AG08395 (cell line): Measurements from ENCODE around the gene CDKN2A.

Experiments
- DNase-seq: peaks from one replicate; pipeline ENCODE4 v3.0.0; 2012; ENCODE audit warnings: mixed read lengths, low spot score

CDKN2A gene

DNA sequence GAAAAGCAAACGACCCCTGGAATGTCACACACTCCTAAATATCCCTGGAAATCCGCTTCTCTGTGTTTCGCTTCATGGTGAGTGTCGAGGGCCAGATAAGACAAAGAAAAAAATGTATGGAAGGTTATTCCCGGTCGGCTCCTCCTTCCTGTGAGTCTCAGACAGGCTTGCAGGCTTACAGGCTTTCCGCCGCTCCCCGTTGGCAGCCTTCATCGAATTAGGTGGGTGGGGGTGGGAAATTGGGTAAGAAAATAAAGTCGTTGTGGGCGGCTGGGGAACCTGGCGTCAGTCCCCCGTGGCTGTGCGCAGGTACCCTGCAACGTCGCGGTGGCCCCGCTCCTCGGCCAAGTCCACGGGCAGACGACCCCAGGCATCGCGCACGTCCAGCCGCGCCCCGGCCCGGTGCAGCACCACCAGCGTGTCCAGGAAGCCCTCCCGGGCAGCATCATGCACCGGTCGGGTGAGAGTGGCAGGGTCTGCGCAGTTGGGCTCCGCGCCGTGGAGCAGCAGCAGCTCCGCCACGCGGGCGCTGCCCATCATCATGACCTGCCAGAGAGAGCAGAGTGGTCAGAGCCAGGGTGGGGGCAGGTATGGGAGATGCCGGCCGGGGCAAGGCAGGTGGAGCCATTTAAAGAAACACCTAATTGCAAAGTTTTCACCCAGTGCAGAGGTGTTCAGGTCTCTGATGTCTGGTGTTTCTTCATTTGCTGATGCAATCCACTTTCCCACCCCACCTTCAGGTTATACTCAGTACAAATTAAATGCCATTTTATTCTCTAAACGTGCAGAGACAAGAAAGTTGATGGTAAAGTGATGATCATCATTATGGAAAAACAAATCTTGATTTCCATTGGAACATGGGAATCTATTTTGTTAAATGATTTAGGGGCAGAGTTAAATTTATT is 11.8 kb upstream of the CDKN2A start:
- DNase-seq = no peak

DNA sequence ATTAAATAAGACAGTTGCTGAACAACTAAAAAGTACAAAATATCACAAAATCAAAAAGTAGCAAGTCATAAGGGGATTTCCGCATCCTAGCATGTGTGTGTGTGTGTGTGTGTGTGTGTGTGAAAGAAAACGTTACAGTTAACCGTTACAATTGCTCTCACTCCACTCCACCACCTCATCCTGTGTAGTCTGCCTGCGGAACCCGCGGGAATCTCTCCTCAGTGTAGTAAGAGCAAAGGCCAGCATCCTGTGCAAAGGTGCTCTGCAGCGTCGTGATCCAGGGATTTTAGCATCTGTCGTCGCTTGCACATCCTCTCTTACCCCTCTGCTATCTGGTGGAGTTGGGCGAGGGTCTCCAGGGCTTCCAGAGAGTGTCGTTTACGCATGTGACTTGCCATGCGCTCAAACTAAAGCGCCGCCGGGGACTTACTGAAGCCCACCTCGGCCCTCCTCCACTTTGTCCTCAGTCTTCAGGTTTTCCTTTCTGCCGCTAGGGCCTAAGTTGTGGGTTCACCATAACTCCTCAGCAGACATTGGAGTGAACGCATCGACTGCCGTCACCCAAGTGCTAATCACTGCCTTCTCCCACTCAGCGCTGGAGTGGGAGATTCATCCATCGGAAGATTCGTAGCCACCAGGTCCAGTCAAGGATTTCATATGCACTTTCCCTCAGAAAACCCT is 11.0 kb upstream of the CDKN2A start:
- no peak for DNase-seq

DNA sequence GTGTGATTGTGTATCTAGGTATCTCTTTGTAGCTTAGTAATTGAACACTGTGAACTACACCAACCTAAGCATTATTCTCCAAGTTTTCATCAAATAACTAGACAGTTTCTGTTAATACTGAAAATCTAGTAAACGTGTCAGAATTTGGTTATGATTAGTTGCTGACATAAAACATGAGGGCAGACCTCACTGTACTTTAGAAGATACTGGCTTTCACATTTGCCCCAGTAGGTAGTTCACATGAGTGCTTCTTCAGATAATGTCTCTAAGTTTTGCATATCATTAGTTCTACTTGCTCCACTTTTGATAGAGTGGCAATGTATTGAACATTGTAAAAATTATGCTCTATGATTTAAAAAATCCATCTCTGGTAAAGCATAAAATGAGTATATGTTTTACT is 7.8 kb upstream of the CDKN2A start:
- DNase-seq = no peak

DNA sequence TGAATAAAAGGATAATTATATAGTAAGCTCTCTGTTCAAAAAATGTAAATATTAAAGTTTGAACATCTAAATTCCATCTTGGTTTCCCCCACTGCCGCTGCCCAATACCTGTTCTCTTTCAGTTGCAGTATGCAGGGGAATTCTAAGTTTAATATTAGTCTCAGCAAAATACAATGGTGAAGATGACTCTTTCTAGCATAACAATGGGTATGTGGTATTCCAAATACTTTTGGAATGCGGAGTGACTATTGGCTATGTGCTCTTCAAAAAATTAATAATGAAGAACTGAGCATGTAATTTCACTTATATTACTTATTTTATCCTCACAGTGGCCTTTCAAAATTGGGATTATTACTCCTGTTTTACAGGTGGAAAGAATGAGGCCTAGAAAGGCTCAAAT is 3.8 kb upstream of the CDKN2A start:
- no peak for DNase-seq

DNA sequence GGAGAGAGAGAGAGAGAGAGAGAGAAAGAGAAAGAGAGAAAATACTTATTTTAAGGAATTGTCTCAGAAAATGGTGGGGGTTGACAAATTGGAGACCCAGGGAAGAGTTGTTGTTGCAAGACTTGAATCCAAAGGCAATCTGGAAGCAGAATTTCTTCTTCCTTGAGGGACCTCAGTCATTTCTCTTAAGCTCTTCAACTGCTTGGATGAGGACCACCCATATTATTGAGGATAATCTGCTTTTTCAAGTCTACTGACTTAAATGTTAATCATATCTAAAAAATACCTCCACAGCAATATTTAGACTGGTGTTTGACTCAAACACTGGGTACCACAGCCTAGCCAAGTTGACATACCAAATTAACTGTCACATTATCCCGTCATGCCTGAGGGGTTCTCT is 3.3 kb upstream of the CDKN2A start:
- DNase-seq = no peak

DNA sequence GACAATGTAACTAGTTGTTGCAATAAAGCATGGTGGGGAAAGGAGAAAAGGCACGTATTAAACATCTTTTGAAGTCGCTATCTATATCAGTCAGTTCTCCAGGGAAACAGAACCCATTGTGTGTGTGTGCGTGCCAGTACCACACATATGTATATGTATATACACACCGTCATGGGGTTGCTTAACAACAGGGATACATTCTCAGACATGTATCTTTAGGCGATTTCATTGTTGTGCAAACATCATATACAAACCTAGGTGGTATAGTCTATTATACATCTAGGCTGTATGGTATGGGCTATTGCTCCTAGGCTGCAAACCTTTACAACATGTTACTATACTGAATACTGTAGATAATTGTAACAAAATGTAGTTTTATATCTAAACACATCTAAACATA is 2.7 kb upstream of the CDKN2A start:
- no peak for DNase-seq

DNA sequence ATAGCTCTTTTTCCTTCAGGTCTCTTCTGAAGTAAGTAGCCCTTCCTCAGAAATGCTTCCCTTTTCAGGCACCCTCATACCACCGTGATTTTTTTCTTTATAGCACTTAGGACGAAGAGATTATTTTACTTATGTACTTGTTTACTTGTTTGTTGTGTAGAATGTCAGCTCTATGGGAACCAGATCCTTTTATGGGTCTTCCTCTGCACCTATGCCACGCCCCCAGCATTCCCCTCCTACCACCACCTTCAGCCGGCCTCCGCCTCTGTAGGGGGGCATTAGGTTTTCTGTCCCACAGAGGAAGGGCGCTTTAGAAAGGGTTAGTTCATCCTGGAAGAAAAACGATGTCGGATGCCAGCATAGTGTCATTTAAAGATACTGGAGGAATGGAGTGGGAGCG is 2.2 kb upstream of the CDKN2A start:
- no peak for DNase-seq

DNA sequence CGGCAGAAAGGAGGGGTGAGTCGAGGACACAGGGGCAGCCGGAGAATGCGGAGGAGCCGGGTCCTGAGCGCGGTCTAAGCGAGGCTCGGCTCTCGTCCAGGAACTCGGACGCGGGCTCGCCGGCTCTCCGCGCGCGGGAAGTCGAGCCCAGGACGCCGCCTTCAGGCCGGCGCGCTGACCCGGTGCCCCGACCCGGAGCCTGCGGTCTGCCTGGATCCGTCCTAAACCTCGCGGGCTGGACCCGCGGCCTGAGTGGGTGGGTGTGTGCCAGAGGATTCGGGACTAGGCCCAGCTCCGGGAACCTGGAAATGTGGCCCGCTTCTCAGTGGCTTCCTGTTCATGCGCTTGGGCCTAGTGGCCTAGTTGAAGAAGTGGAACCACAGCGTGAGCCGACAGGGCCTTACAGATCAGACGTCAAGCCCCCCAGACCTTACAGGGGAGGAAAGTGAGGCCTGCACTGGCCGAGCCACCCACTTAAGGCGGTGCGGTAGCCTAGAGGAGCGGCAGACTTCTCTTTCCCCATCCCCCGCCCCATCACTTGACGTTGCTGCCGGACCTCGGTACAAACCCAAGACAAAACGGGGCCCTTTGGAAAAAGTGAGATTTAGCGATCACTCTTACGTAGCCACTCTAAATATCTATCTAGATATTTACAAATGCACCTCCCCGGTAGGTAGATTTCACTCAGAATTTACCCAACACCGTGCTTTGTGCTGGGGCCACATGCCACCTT is 1.6 kb upstream of the CDKN2A start:
- DNase-seq = peak; percentile 38

DNA sequence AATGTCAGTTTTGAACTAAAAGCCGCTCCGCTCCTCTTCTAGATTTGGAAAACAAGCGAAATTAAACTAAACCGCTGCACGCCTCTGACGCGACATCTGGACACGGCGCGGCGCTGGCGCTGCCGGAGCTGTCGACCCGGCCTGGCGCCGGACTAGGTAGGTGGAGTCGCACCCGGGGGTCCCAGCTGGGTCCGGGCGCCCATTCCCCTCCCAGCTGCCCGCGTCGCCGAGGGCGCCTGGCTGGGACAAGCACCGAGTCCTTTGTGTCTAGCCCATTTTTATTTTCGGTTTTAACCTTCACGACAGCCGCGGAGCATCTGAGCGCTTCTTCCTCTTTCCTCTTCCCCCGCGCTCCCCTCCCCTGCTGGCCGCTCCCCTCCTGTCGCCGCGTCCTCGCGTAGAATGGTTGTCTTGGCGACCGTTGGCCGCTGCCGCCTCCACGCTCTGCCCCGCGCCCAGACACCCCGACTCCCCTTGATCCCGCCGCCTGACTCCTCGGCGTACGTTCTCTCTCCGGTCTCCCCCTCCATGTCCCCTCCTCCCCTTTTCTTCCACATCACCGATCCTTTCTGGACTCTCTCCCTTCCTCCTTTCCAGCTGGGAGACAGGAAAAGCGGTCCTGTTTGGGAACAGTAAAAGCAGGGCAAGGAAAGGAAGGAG is 944 bp upstream of the CDKN2A start:
- peak; percentile 55 for DNase-seq

DNA sequence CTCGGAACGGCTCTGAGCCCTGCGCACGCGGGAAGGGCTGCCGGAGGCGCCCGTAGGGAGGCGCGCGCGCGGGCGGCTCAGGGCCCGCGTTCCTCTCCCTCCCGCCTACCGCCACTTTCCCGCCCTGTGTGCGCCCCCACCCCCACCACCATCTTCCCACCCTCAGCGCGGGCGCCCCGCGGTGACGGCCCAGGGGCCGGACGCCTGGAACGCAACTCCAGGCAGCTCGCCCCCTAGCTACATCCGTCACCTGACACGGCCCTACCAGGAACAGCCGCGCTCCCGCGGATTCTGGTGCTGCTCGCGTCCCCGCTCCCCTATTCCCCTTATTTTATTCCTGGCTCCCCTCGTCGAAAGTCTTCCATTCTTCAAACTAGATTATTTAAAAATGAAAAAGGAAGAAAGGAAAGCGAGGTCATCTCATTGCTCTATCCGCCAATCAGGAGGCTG is 389 bp upstream of the CDKN2A start, which contains the start of gene CDKN2B-AS1:
TSS of gene CDKN2B-AS1 (plus strand) at position 236 of the 450 bp plus-strand sequence.
- DNase-seq = peak; percentile 48

DNA sequence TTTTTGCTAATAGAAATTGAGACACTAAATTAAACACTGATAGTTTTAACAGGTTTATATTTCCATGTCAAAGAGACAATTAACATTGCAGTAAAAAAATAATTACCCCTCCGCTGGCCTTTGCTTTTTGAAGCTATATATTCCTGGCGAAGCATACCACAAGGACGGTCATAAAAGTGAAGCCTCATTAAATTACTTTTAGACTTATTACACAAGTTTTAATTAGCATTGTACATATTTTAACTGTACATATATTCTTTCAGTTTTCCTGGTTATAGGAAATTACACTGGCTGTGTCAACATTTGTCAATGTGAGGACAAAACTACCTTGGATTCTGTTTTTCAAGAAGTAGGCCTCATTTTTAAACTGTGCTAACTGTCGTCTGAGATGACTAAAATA is 1.2 kb downstream of the CDKN2A start:
- DNase-seq = no peak

DNA sequence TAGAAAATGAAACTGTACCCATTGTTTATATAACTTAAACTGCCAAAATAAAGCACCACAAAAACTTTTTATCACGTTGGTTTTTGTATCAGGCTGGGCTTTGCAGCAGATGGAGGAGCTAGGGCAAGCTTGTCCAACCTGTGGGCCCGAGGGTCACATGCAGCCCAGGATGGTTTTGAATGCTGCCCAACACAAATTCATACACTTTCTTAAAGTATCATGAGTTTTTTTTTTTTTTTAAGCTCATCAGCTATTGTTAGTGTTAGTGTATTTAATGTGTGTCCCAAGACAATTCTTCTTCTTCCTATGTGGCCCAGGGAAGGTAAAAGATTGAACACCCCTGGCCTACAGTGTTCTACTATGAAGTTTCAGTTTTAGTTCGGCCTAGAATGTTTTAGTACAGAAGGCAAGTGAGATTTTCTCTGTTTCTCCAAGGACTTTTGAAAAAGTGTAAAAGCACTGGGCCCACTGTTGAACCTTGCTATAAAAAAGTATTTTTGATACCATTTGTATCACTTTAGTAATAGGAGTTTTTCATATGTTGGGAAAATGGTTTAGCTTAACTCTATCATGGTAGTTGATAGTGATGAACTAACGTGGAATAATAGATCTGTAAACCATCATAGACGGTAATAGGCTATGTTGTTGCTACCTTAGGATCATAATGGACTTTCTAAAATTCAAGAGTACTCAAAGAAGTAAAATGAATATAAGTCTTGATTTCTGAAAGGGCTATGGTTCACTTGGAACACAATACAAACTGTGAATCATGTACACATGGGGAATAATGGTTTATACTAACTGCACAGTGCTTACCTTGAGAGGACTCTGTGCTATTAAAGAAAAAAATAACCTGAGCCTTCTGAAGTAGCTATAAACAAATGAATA is 2.9 kb downstream of the CDKN2A start:
- DNase-seq = no peak

DNA sequence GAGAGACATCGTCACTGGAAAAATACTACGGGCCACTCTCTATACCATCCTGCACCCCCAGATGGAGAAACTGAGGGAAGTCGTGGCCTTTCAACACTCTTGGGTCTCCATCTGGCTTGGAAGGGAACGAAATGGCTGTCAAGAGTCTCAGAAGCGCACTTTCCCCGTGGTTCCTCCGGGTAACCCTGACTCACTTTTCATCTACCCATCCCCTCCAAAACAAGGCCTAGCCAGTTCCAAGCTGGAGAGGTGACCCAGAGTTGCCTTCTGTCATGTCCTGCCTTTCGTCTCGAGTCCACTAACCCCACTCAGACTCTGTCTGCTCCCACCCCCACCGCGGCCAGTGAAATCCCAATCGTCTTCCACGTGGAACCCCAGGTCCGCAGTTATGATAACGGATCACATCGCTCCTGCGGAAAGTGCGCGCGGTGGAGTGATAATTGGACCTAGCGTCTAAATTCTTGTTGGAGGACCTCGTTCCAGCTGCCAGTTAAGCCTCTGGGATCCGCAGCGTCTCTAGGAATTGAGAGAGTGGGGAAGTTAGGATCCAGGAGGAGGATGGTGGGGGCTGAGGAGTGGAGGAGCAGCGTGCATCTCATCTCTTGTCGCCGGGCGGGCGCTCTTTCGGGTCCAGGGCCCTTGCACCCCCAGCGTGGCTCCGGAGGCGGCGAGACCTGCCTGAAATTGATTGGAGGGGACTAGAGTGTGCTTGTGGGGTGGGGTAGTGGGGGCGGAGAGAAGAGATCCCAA is 4.6 kb downstream of the CDKN2A start:
- DNase-seq = no peak

DNA sequence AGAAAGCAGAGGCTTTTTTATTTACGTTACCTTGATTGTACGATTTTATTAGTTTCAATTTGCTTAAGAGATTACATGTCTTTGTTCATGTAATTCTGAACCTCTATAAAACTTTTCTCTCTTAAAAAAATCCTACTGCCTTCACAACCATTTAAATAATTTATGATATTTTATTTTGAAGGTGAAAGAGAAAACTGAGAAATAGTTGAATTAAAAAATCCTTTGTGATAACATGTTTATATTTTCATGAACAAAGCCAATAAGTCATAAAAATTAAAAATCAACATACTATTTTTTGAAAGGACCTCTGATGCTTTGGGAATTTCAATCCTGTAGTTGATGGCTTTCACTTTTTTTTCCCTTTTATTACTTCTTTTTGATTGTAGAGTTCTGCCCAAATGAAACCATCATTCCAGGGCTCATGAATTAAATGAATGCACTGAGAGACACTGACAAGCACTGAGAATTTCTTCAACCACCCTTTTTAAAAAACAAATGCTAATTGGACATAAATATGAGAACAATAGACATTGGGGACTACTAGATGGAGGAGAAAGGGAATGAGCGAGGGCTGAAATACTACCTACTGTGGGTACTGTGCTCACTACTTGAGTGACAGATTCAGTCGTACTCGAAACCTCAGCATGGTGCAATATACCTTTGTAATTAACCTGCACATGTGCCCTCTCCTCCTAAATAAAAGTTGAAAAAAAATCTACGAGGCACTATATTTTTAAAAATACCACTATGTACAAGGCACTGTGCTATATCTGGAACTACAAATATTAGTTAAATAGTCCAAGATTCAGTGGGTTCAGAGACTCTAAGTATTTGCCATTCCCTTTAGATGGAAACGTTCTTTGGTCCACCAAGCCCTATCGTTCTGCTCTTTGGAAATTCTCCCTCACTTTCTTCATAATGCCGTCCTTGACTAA is 5.9 kb downstream of the CDKN2A start:
- no peak for DNase-seq

DNA sequence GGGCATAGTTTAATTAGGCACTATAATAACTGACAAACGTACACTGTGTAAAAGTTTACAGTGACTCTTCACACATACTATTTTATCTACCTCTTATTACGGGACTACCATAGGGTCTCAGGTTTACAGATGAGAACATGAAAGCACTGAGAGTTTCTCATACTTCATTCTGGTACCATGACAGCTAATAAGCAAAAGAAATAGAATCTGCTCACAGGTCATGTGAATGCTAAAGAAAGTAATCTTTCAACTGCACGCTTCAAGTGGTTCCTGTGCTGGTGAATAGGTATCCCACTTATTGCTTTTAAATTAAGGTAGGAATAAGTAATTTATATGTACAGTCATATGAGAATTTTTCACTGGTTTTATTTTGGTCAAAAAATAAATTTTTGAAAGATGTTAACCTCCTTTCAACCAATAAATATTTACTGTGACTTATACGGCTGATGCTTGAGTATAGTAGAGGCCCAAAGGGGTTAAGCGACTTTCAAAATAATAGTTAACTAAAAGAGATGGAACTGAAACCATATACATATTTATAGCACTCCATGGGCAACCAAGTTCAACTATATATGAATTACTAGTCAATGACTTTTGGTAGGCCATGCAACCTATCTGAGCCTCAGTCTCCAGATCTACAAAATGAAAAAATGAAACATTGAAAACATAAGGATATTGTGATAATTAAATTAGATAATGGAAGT is 8.1 kb downstream of the CDKN2A start:
- DNase-seq = no peak

DNA sequence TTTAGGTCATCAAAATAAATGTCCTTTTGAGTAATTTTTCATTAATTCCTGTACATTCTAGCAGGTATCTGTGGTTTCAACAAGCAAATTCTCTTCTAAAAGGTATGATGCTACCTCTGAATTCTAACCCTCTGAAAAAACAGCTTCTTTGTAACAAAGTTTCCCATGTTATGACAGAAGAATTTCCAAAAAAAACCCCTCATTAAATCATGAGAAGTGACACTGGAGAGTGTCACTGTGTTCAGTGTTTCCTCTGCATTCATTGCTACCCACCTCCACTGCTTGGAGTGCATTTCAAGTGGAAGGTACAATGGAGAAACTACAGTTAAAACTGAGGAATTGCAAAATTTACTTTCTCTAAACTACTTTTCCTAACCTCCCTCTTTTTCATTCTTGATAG is 10.1 kb downstream of the CDKN2A start:
- no peak for DNase-seq

DNA sequence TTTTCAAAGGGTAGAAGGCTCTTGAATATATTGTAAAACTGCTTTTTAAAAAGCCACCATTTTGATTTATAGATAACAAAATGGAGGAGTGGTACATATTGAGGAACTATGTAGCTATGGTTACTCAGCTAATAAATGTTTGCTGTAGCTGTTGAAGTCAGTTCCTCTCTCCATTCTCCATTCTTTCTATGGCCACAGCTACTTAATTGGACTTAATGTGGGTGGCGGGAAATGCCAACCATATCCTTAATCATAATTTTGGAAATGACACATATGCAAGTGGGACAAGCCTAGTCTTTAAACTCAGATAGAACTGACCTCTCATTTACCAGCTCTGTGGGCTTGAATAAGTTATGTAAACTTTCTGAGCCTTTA is 10.6 kb downstream of the CDKN2A start:
- DNase-seq = no peak

DNA sequence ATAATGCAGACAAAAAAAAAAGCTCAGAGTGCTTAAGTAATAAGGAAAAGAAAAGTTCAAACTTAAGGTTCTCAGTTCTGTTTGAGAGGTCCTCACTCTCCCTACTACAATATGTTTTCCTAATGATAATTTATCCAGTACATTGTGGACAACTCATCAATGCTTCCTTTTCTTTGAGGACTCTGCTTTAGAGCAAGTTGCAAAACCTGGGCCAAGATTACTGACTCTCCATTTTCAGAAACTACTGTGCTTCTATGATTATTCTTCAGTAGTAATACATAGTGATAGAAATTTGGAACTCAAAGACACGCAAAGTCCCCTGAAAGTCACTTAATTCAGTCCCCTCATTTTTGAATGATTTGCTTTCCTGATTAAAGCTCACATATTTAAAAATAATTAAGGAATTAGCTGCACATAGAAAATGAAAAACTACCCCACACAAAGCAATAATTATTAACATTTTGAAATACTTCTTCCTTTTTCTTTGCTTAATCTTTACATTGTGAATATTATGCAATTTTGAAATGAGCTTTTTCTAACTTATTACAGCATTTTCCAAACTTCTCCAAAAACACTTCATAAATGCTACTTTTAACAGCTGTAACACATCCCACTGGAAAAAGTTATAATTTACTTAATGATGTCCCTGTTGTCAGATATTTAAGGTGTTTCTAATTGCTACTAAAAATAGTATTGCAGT is 11.2 kb downstream of the CDKN2A start:
- no peak for DNase-seq
